GM10847 (cell line): ENCODE measurements around the gene KCNQ2.

Experiments
- POLR2A ChIP-seq: IDR thresholded peaks from 2 replicates; pipeline ENCODE4 v1.6.1; 2011; ENCODE audit not compliant: insufficient read length; ENCODE audit errors: extremely low read depth

KCNQ2 gene

GRCh38 chr20:63457737-63458136 lies 14.7 kb downstream of the KCNQ2 start:
- no peak for TF ChIP-seq POLR2A

- no peak for TF ChIP-seq POLR2A
Measured at GRCh38 chr20:63456429-63457284, 15.8 kb downstream of the KCNQ2 start.

DNA sequence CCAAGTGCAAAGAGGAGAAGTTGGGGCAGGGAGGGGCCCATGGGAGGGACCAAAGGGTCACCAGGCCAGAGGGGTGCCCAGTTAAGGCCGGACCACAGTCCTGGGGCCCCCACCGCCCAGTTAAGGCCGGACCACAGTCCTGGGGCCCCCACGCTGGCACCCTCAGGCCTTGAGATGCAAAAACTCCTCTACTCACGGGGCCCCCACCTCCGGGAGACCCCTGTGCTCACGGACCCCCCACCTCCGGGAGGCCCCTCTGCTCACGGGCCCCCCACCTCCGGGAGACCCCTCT lies 16.9 kb downstream of the KCNQ2 start:
- TF ChIP-seq POLR2A = no peak

DNA sequence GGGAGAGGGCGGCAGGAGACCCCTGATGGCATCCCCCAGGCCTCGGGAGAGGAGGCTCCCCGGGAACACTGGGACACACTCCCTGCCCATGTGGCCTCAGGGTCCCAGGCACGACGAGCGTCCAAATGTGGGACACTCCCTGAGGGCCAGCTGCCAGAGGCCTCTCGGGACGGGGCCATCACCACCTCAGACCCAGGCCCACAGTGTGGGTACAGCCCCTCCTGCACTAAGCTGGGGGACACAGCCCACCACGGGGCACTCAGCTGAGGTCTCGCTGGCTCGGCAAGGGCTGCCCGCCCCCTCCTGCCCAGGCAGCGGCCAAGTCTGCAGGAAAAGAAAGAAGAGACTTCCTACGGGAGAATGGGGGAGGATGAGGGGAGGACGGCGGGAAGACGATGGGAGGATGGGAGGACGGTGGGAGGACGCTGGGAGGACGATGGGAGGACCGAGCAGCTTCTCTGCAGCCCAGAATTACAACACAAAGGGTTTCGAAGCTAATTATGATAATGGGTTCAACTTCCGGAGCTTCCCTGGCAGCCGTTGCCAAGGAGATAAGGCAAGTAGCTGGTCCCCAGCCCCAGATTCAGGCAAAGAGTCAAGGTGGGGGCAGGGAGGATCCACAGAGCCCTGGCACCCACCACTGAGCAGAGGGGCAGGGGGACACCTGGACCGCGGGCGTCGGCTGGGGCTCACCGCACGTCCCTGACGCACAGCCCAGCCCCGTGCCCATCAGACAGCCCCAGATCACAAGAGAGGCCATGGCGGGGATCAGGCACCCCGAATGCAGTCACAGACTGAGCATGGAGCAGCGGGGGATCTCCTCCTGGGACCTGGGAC lies 17.5 kb downstream of the KCNQ2 start:
- TF ChIP-seq POLR2A = no peak

- no peak for TF ChIP-seq POLR2A
Measured at GRCh38 chr20:63452821-63453523, 19.5 kb downstream of the KCNQ2 start.

DNA sequence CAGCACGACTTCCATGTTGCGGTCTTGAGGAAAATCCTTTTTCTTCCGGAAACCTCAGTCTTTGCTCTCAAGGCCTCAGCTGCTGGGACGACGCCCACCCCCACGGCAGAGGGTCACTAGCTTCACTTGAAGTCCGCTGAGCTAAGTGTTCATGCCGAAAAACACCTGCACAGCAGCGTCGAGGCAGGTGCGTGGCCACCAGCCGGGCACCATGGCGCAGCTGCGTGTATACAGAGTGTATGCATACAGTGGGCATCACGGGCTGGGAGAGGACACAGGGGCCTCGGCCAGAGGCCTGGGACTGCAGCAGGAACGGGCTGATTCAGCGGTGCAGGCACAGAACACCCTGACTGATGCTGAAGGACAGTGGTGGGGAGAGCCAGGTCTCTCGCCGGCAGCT lies 20.1 kb downstream of the KCNQ2 start:
- TF ChIP-seq POLR2A = no peak

DNA sequence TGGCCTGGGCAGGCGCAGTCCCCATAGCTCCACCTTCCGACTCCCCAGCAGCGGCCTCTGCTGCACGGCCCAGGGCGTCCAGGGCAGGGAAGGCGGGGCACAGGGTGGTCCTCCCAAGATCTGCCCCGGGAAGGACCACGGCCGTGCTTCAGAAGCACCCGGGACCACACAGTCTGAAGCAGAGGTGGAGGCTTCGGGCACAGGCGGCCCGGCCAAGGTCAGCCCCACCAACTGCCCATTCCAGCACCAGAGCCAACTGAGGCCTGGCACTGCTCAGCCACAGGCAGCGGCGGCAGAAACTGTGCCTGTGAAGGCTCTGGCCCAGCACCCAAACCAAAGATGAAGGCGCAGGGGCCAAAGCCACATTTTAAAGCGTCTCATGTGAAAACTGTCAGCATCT lies 20.6 kb downstream of the KCNQ2 start:
- TF ChIP-seq POLR2A = no peak

DNA sequence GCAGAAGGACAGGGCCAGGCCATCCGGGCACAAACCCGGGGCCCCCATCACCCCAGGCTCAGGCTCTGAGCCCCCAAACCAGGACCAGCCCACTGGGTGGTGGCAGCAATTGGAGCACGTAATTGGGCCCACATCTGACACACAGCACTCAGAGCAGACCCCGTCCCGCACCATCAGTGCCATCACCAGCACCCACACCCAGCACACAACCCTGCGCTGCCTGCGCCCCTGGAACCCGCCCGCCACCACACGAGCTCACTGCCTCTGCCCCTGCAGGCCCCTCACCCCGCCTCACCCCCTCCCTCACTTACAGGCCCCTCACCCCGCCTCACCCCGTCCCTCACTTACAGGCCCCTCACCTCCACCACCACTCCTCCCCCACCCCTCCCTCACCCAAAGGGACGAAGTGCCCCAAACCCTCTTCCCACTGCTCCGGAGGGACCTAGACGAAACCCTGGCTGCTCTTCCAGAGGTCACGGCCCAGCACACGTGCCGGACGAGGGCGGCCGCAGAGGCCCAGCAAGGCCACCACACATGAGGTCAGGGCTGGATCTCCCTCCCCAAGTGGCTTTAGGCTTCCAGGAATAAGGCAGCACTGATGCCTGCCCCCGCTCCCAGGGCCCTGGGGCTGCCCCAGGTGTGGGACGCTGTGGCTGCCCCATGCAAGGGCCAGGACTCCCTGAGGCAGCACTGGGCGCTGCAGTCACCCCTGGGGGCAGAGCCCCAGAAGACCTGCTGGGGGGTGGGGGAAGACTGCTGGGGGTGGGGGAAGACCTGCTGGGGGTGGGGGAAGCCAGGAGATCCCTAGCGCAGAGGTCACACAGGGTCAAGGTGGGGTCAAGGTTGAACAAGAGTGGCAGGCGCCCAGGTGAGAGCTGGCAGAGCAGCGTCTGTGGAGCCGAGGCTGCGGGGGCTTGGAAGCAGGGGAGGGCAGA lies 22.4 kb downstream of the KCNQ2 start:
- no peak for TF ChIP-seq POLR2A

- TF ChIP-seq POLR2A = no peak
Measured at GRCh38 chr20:63449025-63449424, 23.4 kb downstream of the KCNQ2 start.

- TF ChIP-seq POLR2A = no peak
Measured at GRCh38 chr20:63448031-63448430, 24.4 kb downstream of the KCNQ2 start.

DNA sequence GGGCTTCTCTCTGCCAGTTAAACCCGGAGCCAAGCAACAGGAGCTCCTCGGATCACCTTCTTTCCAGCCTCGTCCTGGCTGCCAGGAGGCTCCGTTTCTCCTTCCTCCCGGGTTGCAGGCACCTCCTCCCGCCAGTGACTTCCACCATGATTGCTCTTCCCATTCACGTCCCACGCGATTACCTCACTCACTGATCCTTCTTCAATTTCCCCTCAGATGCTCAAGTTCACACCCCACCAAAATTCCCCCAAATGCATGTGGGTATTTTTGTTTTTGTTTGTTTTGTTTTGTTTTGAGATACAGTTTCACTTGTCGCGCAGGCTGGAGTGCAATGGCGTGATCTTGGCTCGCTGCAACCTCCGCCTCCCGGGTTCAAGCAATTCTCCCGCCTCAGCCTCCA lies 25.1 kb downstream of the KCNQ2 start:
- TF ChIP-seq POLR2A = no peak

DNA sequence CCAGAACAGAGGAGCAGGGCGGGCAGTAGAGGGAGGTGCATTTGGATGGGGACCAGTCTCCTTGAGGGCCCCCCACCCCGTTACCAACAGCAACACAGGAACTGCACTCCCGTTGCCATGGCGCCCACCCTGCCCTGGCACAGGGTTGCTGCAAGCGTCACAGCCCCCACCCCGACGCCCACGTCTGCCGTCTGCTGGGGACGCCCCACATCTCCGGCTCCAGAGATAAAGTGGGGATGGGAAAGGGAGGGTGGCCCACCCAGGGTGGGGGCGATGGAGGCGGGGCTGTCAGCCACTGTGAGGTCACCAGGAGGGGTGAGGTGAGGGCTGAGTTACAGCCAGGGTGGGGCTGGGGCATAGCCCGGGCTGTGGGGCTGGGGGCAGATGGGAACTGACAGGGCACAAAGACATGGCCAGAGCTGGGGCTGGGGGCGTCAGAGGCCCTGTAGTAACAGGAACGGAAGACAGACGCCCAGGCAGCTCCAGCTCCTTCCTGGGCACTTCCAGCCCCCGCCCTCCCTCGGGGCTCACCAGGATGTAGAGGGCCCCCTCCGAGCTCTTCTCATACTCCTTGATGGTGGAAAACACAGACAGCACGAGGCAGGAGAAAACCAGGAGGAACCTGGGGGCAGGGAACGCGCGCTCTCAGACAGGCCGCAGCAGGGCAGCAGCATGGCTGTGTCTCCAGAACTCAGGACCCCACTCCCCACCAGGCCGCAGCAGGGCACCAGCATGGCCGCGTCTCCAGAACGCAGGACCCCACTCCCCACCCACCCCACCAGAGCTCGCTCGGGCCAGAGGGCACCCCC lies 26.0 kb downstream of the KCNQ2 start:
- no peak for TF ChIP-seq POLR2A

DNA sequence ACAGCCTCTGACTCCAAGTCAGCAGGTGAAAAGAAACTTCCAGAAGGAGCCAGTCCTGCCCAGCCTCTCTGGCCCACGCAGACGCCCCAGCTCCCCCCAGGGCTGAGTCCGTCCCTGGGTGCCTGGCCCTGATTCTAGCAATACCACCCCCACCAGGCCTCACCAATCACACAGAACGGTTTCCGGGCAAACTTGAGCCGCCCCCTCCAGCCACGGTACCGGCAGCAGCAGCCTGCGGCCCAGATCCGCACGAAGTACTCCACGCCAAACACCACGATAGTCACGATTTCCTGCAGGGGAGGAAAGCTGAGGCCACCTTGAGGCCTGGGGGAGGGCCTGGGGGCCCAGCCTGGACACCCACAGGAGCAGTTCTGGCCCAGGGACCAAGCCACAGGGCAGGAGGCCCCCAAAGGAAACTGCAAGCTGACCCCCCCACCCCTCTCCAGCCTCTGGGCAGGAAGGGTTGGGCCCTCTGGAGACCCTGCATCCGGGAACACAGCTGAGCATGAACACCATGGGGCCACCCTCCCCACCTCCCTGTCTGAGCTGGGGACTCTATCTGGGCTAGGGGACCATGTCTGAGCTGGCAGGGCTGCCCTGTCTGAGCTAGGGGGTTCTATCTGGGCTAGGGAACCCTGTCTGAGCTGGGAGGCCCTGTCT lies 27.2 kb downstream of the KCNQ2 start:
- no peak for TF ChIP-seq POLR2A
